GM19438 (cell line): ENCODE results near the gene TRIM32.

Experiments
- ATAC-seq: cut with Tn5 transposase; IDR thresholded peaks from one replicate; pipeline ENCODE4 v1.9.1; 2021; ENCODE audit warnings: low read depth; ENCODE audit not compliant: unreplicated experiment

TRIM32 gene

DNA sequence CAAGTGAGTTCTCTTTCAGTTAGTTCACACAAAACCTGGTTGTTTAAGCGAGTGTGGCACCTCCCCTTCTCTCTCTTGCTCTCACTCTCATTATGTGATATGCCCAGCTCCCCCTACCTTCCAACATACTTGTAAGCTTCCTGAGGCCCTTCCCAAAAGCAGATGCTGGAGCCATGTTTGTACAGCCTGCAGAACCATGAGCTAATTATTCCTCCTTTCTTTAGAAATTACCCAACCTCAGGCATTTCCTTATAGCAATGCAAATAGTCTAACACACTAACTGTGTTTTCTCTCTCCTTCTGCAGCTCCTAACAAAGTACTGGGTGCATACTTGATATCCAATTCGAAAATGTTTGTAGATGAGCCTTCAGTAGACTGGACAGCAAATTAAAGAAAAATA is 62.7 kb downstream of the TRIM32 start:
- ATAC-seq = no peak

DNA sequence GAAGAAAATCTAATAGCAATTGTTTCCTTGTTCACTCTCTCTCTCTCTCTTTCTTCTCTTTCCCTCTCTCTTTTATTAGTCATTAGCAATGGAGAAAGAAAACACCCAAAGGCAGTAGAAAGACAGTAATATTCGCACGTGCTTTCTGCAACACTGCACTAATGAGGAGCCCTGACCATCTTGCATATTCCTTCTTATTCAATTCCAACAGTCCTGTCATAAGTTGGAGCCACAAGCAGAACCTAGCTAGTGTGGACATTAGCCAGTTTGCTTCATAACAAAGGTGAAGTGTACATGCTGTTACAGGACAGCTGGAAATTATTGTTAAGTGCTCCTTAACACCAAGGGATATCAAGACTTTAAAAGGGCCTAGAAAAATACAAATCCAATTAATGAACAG is 63.4 kb downstream of the TRIM32 start:
- ATAC-seq = no peak
